ENCODE results near the gene MAJIN.

MAJIN gene

GRCh38 chr11:64971421-64972233 lies at the start of gene MAJIN:
Gene MAJIN, minus strand, starts transcription at chr11:64972108. Its CDS starts 12,703 bp downstream, at chr11:64959405.
- no peak for DNase-seq (ENCODE audit: extremely low read depth, low read depth)
- TF ChIP-seq, protein P1, sequence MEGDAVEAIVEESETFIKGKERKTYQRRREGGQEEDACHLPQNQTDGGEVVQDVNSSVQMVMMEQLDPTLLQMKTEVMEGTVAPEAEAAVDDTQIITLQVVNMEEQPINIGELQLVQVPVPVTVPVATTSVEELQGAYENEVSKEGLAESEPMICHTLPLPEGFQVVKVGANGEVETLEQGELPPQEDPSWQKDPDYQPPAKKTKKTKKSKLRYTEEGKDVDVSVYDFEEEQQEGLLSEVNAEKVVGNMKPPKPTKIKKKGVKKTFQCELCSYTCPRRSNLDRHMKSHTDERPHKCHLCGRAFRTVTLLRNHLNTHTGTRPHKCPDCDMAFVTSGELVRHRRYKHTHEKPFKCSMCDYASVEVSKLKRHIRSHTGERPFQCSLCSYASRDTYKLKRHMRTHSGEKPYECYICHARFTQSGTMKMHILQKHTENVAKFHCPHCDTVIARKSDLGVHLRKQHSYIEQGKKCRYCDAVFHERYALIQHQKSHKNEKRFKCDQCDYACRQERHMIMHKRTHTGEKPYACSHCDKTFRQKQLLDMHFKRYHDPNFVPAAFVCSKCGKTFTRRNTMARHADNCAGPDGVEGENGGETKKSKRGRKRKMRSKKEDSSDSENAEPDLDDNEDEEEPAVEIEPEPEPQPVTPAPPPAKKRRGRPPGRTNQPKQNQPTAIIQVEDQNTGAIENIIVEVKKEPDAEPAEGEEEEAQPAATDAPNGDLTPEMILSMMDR (IDR thresholded peaks at IDR 0.05; ENCODE audit: low read depth, low read length) = no peak

DNA sequence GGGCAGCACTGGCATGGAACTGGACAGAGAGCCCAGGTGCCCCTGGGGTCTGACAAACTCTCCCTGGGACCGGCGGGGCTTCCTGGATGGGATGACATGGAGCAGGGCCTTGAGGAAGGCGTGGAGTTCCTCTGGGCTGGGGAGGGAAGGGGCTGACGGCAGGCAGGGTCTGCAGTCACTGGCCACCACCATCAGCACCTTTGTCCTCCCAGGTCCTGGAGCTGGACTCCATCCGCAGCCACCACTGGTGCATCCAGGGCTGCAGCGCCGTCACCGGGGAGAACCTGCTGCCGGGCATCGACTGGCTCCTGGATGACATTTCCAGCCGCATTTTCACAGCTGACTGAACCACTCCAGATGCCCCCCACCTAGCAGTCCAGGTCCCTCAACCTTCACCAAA lies 49.6 kb upstream of the MAJIN start:
- TF ChIP-seq, protein P1 (IDR thresholded peaks at IDR 0.05; ENCODE audit: low read depth, low read length) = no peak
- no peak for DNase-seq (ENCODE audit: extremely low read depth, low read depth)

GRCh38 chr11:65021003-65021402 lies 49.1 kb upstream of the MAJIN start:
- no peak for DNase-seq (ENCODE audit: extremely low read depth, low read depth)
- TF ChIP-seq, protein P1 (IDR thresholded peaks at IDR 0.05; ENCODE audit: low read depth, low read length) = no peak

- TF ChIP-seq, protein P1 (IDR thresholded peaks at IDR 0.05; ENCODE audit: low read depth, low read length) = no peak
- DNase-seq (ENCODE audit: extremely low read depth, low read depth) = no peak
These were observed 47.9 kb upstream of the MAJIN start for GRCh38 chr11:65019824-65020223.

- no peak for DNase-seq (ENCODE audit: extremely low read depth, low read depth)
- TF ChIP-seq, protein P1 (IDR thresholded peaks at IDR 0.05; ENCODE audit: low read depth, low read length) = no peak
These were observed 46.0 kb upstream of the MAJIN start for GRCh38 chr11:65017937-65018336.

DNA sequence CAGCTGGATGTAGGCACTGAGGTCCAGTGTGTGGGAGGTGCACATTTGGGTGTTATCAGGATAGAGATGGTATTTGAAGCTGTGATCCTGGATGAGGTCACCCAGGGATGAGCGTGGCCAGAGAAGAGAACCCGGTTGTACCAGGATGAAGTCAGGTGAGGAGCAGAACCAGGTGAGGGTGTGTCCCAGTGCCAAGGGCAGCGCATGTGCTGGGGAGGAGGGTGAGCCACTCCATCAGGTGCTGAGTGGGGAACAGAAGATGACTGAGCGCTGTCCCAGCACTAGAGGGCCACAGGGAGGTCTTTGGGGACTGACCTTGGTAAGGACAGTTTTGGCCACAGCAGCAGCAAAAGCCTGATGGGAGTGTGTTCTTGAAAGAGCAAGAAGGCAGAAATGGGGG lies 44.8 kb upstream of the MAJIN start:
- DNase-seq (ENCODE audit: extremely low read depth, low read depth) = no peak
- TF ChIP-seq, protein P1 (IDR thresholded peaks at IDR 0.05; ENCODE audit: low read depth, low read length) = no peak

DNA sequence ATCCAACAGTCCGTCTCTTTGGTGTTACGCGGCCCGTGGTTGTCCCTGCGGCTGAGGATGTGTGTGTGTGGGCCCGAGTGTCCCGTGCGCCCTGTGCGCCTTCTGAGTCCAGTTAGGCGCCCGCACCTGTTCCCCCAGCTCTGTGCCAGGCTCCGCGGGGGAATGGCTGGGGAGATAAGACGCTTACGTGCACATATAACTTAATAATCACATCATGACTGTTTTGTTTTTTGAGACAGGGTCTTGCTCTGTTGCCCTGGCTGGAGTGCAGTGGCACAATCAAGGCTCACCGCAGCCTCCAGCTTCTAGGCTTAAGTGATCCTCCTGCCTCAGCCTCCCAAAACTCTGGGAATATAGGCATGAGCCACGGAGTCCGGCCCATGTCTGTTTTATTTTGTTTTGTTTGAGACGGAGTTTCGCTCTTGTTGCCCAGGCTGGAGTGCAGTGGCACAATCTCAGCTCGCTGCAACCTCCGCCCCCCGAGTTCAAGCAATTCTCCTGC lies 42.9 kb upstream of the MAJIN start:
- TF ChIP-seq, protein P1 (IDR thresholded peaks at IDR 0.05; ENCODE audit: low read depth, low read length) = no peak

More for the DNA sequence above, 42.9 kb upstream of the MAJIN start:
- no peak for DNase-seq (ENCODE audit: extremely low read depth, low read depth)
